Spleen (tissue), 7 donors: Measurements from ENCODE around the gene SNAI1.

Experiments used
- CTCF ChIP-seq, 11 experiments: fragments of 200-600 bp in 7 of 11; fragments of 450-650 bp in 4 of 11; sonication (generic) in 4 of 11; IDR thresholded peaks in 8 of 11; conservative IDR thresholded peaks in 3 of 11; 1 replicate in 7 of 11; 2 replicates in 4 of 11; pipeline versions ENCODE4 v1.4.0 to v1.8.0; 2016 to 2021; ENCODE audit warnings: antibody characterized with exemption in 11 of 11, inconsistent platforms in 4 of 11, mild to moderate bottlenecking in 1 of 11
- POLR2A ChIP-seq, 3 donors: fragments of 450-650 bp; IDR thresholded peaks; one replicate each; pipeline ENCODE4 v1.5.1; 2017; ENCODE audit warnings: antibody characterized with exemption in 3 of 3, mild to moderate bottlenecking in 1 of 3
- donor health status: DM: no; HTN: no; CAD: no; lungs with moderate emphysema.
- donor health status: DM: no; HTN: no; CAD: no.
- donor health status: DM: no; HTN: no; CAD: no.

DNA sequence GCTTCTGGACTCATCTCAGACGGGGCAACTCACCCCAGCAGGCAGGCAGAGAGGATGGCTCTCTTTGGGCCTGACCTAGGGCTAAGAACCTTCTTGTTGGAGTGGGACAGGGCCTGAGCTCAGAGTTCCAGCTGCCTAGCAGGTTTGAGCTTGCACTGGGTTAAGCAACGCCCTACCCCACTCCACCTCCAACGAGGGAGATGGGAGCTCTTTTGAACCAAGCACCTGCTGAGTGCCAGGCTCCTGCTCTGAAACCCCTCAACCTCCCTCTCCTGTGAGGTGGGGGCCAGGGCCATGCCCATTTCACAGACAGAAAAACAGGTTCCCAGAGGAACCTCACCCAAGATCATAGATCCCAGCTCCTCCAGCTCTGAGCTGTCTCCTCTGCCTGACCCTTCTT lies 54.3 kb downstream of the SNAI1 start:
- TF ChIP-seq POLR2A (IDR thresholded peaks at IDR 0.05), result no peak
- no peak for TF ChIP-seq CTCF (IDR thresholded peaks at IDR 0.05 in 8 of 11, conservative IDR thresholded peaks at IDR 0.05 in 3 of 11)
